HepG2 (cell line): ENCODE measurements around the gene PNMA8B.

Experiments
- CTCF ChIP-seq: sonication (generic); formaldehyde crosslinking; IDR thresholded peaks from 2 replicates; pipeline ENCODE4 v1.5.0; 2020; ENCODE audit warnings: mild to moderate bottlenecking, missing genetic modification reagents, moderate library complexity
- GABPA ChIP-seq, 2 experiments: IDR thresholded peaks; 2 replicates each; pipeline ENCODE4 v1.6.1; 2011 to 2016; ENCODE audit warnings: low read depth in 2 of 2, low read length in 1 of 2, missing biosample characterization in 1 of 2, missing genetic modification characterization in 1 of 2
- ZHX1 ChIP-seq: sonication (generic); formaldehyde crosslinking; IDR thresholded peaks from 2 replicates; pipeline ENCODE4 v1.8.1; 2022; ENCODE audit warnings: low read depth, mild to moderate bottlenecking, missing genetic modification reagents

GRCh38 chr19:46451352-46451751 is 44.3 kb downstream of the PNMA8B start:
- no peak for TF ChIP-seq ZHX1 (CRISPR knock-in tag)
- no peak for TF ChIP-seq GABPA (IDR thresholded peaks at IDR 0.05; ENCODE audit: low read depth, low read length)
- no peak for TF ChIP-seq GABPA (CRISPR knock-in tag; IDR thresholded peaks at IDR 0.05; ENCODE audit: low read depth)
- TF ChIP-seq CTCF (CRISPR knock-in tag), result no peak
